NCI-H2029 (cell line): ENCODE data around the gene TBC1D8.
A peak's percentile ranks its signal among the peaks of the same experiment; 100 is the strongest.

ENCODE experiments used
- DNase-seq: peaks from one replicate; lab custom pipeline; 2025; lab: John Stamatoyannopoulos, UW

The TBC1D8 gene

DNA sequence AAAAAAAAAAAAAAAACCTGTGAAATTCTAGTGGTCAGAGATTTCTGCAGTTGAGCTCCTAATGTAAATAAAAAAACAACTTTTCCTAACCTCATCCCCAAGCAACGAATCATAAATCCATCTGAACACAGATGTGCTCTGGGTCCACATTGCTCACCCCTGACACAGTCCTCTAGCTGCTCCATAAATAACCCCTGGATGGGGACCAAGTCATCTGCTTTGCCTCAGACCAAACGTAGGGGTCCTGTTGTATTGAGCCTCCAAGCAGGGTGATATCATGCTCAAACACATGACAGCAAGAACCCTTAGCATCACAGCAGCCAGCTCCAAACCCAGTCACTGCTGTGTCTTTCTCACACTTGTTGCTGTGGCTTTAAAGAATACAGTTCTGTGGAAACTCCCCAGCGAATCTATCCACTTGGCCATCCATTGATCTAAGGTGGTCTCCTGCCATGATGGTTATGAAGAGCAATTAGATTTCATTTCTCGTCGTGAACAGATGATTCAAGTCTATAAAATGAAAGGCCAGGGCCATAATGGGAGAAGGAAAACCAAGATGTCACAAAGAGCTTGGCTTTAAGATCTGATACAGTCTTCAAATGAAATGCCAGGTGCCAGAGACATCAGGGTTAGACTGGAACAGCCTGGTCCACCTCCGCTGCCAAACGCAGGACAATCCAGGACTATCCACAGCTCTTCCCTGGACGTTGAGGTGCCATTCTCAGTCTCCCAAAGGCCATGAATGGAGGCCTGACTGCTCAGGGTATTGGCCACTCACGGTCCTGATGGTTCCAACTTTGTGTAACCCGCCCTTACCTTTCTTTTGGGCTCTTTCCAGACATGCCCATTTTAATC lies 39.0 kb downstream of the TBC1D8 start:
- DNase-seq = no peak

DNA sequence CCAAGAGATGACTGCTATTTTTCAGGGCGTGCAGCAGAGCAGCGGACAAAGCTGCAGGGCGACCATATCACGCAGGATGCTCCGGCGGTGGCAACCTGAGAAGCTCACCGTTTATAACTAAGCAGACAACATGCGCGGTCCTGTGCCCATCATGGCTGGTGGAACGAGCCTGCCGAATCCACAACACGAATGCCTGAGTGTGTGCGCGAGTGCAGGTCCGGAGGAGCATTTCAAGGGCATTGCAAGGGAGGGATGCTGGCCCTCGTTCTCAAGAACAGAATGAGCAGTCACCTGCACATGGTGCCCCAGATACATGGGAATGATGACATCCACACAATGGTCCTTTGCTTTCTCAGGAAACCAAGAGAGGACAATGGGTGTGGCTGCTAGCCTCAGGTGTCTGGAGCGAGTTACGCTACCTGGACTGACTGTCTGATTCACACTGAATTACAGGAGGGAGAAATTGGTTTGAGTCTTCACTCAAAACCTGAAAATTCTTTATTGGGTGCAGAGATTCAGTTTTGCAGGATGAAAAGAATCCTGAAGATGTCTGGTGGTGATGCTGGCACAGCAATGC lies 39.8 kb downstream of the TBC1D8 start:
- DNase-seq = no peak

GRCh38 chr2:101109451-101110118 lies 41.6 kb downstream of the TBC1D8 start:
- DNase-seq = no peak

- DNase-seq = no peak
Measured at GRCh38 chr2:101108357-101108756, 42.8 kb downstream of the TBC1D8 start.

- DNase-seq = no peak
Measured at GRCh38 chr2:101107241-101107640, 43.9 kb downstream of the TBC1D8 start.

GRCh38 chr2:101106453-101107181 lies 44.6 kb downstream of the TBC1D8 start:
- no peak for DNase-seq

DNA sequence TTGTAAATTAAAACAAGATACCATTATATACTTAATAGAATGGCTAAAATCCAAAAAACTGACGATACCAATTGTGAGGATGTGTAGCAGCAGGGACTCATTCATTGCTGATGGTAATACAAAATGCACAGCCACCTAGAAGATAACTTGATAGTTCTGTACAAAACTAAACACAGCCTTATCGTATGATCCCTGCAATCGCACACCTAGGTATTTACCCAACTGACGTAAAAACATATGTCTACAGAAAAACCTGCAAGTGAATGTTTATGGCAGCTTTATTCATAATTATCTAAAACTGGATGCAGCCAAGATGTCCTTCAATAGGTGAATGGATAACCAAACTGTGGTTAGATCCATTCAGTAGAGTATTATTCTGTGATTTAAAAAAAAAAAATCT lies 45.5 kb downstream of the TBC1D8 start:
- no peak for DNase-seq

DNA sequence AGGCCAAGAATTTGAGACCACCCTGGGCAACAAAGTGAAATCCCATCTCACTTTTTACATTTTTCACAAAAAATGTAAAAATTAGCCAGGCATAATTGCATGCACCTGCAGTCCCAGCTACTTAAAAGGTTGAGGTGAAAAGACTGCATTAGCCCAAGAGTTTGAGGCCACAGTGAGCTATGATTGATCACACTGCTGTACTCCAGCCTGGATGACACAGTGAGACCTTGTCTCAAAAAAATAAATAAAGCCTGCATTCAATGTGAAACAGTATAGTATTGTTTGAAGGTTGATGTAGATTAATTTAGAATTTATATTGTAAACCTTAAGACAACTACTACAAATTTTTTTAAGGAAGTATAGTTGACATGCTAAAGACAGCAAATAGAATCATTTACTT lies 53.5 kb downstream of the TBC1D8 start:
- DNase-seq = no peak

- no peak for DNase-seq
Measured at GRCh38 chr2:101096619-101097142, 54.5 kb downstream of the TBC1D8 start.

GRCh38 chr2:101094351-101094750 lies 56.8 kb downstream of the TBC1D8 start:
- DNase-seq = no peak

DNA sequence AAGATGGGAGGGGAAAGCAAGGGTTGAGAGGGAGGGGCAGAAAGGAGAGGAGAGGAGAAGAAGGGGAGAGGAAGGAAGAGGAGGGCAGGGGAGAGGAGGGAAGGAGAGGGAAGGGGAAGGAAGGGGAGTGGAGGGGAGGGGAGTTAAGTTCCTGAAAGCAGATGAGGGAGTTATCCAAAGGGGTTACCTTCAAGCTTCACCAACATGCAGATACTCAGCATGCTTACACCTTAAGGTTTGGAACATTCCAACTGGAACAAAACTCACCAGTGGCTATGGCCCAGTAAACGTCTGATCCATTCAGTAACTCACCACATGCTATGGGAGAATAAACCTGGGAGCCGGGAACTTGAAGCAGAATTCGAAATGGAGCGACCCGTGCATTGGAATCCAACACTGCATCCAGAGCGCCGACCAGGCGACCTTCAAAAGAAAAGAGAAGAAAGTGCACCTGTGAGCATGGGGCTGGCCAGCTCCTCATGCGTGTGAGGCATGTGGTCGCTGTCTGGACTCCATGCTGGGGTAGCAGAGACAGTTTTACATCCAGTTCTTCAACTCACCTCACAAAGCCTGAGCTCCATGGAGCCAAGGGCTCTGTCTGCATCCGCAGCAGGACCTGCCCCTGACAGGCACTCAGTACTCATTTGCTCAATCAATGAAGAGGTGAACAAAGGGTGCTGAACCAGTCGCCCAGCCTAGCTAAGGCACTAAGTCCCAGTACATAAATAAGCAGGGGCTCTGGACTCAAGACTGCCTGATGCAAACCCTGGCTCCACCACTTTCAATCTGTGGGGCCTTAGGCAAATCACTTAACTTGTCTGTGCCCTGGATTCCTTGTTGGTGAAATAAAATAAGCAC lies 61.0 kb downstream of the TBC1D8 start:
- DNase-seq = no peak

GRCh38 chr2:101089419-101089818 lies 61.8 kb downstream of the TBC1D8 start:
- DNase-seq = no peak

DNA sequence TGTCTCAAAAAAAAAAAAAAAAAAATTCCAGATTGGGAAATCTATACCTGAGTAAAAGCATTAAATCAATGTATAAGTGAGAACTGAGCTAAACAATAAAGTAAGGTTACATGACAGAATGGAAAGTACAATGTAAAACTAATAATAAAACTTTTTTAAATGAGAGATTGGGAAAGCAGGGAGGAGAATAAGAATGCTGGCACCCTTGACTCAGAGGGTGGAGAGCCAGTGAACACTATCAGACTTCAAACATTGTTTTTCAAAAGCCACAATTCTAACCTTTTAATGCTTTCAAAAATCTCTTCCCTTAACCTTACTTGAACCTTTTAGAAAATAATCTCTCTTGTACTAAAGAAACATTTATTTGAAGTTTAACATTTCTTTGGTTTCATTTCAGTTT lies 63.5 kb downstream of the TBC1D8 start:
- DNase-seq = no peak

DNA sequence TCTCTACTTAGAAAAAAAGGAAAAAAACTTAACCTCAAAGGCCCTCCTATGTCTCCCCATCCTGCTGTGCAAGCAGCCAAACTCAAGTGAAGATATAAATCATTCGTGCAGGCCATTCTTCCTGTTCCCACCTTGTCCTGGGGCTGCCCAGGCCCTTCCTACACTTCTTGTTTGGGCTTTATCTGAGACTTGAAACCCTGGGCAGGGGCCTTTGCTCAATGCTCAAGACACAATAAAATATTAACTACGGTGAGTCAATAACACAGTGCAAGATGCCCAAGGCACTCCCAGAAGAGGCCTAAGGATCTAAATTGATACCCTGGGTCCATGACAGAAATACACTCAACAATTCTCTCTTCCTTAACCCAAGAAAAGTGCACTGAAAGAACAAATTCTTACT lies 67.6 kb downstream of the TBC1D8 start:
- DNase-seq = no peak

DNA sequence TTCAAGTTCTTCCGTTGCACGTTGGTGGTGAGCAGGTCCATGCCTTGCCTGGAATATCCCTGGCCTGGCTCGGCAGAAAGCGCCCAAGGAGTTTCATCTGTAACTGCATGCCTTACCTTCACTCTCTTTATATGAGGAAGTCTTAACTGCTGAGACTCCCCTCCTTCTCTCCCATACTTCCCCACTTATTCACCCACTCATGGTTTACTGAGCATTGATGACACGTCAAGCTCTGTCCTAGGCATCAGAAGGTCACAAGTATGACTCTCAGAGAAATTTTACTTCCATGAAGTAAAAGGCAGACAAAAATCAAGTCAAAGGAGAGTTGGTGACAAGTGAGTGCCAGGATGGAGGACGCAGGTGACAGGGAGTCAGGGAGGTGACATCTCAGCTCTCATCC lies 68.2 kb downstream of the TBC1D8 start:
- no peak for DNase-seq

DNA sequence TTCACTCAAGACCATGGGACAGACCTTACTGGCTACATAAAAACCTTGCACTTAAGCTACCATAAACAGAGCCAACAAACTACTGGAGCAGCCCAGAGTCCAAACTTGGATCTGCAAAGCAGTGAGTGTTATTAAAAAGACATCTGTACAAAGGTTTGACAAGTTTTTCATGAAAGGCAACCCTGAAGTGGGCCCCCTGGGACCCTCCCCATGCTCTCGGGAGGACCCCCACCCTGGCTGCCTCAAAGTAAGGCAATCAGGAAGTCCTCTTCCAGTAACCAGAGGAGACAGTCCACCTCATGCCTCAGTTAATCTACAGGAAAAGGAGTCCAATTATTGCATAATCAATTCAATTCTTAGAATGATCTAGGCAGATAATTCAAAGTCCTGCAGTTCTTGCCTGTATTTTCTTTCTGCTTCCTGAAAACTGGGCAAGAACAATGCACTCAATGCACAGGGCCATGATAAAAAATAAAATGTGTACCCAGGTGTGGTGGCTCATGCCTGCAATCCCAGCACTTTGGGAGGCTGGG lies 69.7 kb downstream of the TBC1D8 start:
- no peak for DNase-seq

GRCh38 chr2:101080211-101081068 lies 70.7 kb downstream of the TBC1D8 start:
- DNase-seq = no peak

GRCh38 chr2:101076581-101076980 lies 74.6 kb downstream of the TBC1D8 start:
- no peak for DNase-seq

GRCh38 chr2:101064868-101065549 lies 86.2 kb downstream of the TBC1D8 start:
- DNase-seq = peak; percentile 86

- no peak for DNase-seq
Measured at GRCh38 chr2:101064505-101064867, 86.7 kb downstream of the TBC1D8 start.
